ENCODE results near the gene HTRA1. TPM values are rescaled to one million over a fixed set of nuclear protein-coding genes. Genes with fewer than 3 reads are reported as not detected.

HTRA1 gene
- total RNA-seq, 1 donor from 2014 or later, result 62.6 TPM

DNA sequence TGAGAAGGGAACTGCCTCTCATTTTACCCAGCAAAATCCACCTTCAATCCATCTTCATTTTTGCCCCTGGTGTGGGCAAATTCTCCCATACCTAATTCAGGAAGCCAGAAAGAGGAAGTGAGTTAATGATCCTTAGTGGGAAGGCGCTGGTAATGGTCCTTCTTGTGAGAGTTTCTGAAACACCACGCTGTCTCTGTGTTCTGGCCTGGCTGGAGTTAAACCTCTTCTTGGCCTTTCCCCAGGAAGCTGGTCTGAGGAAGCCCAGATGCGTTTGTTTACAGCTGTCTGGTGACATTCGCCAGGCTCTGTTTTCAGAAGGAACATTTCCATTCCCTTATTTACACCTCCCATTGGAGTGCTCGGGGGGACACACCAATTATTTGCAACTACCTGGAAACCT, 24.3 kb downstream of the HTRA1 start:
- Histone ChIP-seq H3K27me3 (ENCODE audit: low read depth) (no peaks in the 10 kb centered on the region), H3K27ac (replicated peaks) (peak overlapping the region; percentile 28), H3K4me1 (peaks cover 51% of the 10 kb centered on the region), H3K9me3 (replicated peaks) (no peaks in the 10 kb centered on the region), H3K36me3 (peaks cover 11% of the 10 kb centered on the region), H3K4me3 (no peak overlapping the region)
- TF ChIP-seq, protein P1, sequence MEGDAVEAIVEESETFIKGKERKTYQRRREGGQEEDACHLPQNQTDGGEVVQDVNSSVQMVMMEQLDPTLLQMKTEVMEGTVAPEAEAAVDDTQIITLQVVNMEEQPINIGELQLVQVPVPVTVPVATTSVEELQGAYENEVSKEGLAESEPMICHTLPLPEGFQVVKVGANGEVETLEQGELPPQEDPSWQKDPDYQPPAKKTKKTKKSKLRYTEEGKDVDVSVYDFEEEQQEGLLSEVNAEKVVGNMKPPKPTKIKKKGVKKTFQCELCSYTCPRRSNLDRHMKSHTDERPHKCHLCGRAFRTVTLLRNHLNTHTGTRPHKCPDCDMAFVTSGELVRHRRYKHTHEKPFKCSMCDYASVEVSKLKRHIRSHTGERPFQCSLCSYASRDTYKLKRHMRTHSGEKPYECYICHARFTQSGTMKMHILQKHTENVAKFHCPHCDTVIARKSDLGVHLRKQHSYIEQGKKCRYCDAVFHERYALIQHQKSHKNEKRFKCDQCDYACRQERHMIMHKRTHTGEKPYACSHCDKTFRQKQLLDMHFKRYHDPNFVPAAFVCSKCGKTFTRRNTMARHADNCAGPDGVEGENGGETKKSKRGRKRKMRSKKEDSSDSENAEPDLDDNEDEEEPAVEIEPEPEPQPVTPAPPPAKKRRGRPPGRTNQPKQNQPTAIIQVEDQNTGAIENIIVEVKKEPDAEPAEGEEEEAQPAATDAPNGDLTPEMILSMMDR (IDR thresholded peaks at IDR 0.05; ENCODE audit: borderline replicate concordance), result no peak
- intact Hi-C loops (cut with micrococcal nuclease), result no loop called here
- DNase-seq, result no peak

DNA sequence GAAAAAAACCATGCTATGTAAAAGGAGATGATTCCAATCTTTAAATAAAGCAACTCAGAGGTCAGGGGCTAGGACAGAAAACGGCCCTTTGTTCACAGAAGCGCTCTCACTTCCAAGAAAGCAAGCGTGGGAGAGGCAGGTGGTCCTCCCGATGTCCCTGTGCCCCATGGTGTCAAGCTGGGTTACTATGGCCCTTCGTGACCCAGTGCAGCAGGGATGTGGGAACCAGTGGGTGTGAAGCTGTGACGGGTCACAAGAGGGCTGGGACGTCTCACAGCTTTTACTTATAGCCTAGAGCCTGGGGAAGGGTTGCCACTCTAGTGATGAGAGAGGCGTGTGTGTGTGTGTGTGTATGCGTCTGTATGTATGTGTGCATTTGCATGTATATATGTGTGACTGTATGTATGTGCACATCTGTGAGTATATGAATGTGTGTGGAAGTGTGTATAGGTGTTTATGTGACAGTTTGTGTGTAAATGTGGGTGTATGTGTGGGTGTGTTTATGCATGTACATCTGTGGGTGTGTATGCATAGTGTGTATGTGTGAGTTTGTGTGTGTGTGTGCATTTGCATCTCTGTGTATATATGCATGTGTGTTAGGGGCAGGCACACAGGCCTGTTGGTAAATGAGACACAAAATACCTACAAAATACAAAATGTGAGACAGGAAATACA, 25.2 kb downstream of the HTRA1 start:
- H3K4me3 ChIP-seq, result no peak overlapping the region
- peaks cover 12% of the 10 kb centered on the region for H3K36me3 ChIP-seq
- H3K4me1 ChIP-seq, result peaks cover 55% of the 10 kb centered on the region
- H3K27me3 ChIP-seq (ENCODE audit: low read depth), result no peaks in the 10 kb centered on the region
- H3K9me3 ChIP-seq (replicated peaks), result no peaks in the 10 kb centered on the region
- intact Hi-C loops (cut with micrococcal nuclease), result no loop called here
- no peak for DNase-seq
- H3K27ac ChIP-seq (replicated peaks), result peak overlapping the region; percentile 28
- TF ChIP-seq, protein P1 (IDR thresholded peaks at IDR 0.05; ENCODE audit: borderline replicate concordance), result no peak

DNA sequence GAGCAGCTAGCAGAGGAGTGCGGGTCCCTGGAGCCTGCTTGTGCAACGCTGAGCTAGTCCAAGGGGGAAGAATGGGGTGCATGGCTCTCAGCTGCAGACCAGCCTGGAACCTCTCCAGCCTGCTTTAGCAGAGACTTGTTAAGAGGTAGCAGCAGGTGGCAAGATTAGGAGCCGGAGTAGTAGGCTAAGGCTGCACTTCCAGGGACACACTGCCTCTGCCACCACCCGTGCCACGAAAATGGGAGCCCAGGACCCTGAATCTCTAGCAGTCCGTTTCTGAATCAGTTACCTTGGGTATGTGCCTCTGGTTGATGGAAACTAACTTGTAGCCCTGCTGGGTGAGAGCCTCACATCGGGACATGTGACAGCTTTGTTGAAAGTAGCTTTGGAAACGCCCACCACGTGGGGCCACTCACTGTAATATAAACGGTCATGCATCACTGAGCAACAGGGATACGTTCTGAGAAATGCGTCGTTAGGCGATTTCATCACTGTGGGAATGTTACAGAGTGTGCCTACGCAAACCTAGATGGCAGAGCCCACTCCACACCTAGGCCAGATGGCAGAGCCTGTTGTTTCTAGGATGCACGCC, 25.9 kb downstream of the HTRA1 start:
- no peaks in the 10 kb centered on the region for H3K27me3 ChIP-seq (ENCODE audit: low read depth)
- H3K4me3 ChIP-seq, result no peak overlapping the region
- intact Hi-C loops (cut with micrococcal nuclease), result no loop called here
- H3K27ac ChIP-seq (replicated peaks), result no peak overlapping the region
- H3K4me1 ChIP-seq, result peaks cover 55% of the 10 kb centered on the region
- H3K36me3 ChIP-seq, result peaks cover 12% of the 10 kb centered on the region
- H3K9me3 ChIP-seq (replicated peaks), result no peaks in the 10 kb centered on the region
- no peak for DNase-seq
- TF ChIP-seq, protein P1 (IDR thresholded peaks at IDR 0.05; ENCODE audit: borderline replicate concordance), result no peak

DNA sequence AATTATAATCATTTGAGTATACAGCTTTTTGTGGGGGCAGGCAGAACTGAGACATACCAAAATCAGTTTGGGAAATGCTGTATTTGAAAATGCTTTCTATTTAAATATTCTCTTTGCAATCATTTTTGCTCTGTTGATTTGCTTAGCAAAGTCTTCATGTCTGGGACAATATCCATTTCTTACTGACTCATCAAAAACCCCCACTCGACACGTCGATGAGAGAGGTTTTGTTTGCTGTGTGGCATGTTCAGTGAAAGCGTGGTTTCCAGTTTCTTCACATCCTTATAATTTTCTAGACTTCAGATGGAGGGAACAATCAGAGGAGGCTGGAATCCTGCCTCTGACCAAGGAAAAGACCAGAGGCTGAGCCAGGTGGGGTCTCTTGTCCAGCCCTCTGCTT, 28.9 kb downstream of the HTRA1 start:
- H3K27me3 ChIP-seq (ENCODE audit: low read depth), result no peaks in the 10 kb centered on the region
- DNase-seq, result no peak
- H3K27ac ChIP-seq (replicated peaks), result no peak overlapping the region
- TF ChIP-seq, protein P1 (IDR thresholded peaks at IDR 0.05; ENCODE audit: borderline replicate concordance), result no peak
- no peaks in the 10 kb centered on the region for H3K9me3 ChIP-seq (replicated peaks)
- H3K4me1 ChIP-seq, result peaks cover 71% of the 10 kb centered on the region
- peaks cover 12% of the 10 kb centered on the region for H3K36me3 ChIP-seq
- intact Hi-C loops (cut with micrococcal nuclease), result no loop called here
- no peak overlapping the region for H3K4me3 ChIP-seq

DNA sequence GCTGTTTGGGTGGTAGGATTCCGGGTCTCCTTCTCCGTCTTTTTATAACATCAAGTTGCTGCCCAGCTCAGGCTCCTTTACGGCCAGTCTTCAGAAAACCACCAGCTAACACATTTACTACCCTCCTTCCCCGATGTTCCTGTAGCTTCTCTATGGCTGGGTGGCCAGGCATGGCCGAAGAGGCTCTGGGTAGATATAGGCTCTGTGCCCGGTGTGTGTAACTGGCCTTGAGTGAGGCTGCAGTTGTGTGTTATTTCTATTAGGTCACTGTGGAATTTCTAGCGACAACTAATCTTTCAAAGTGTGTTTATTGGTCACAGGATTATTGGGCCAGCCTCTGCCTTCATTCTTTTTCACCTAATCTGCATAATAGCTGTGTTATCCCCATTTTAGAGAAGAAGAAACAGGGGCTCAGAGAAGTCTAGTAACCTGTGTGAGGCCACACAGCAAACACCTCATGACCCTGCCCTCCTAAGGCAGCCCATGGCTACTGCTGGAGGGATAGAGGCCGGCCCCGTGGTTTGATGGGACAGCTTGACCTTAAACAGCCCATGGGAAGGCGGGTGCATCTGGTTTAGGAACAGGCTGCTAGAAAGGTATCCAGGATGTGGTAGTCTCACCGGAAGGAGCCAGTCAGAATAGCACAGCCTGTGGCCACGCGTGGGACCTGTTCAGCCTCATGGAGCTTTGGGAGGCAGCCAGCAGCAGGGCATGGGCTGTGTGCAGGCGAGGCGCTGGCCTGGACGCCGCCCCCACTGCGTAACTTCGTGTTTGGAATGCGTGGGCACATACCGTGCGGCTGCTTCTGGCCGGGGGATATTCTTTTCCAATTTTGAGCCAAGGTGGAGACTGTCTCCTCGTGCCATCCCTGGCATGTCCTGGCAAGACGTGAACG, 29.7 kb downstream of the HTRA1 start:
- H3K4me1 ChIP-seq, result peaks cover 71% of the 10 kb centered on the region
- DNase-seq, result no peak

More for the DNA sequence above, 29.7 kb downstream of the HTRA1 start:
- Histone ChIP-seq H3K27ac (replicated peaks) (no peak overlapping the region), H3K9me3 (replicated peaks) (no peaks in the 10 kb centered on the region), H3K36me3 (peaks cover 12% of the 10 kb centered on the region), H3K4me3 (no peak overlapping the region), H3K27me3 (ENCODE audit: low read depth) (no peaks in the 10 kb centered on the region)
- intact Hi-C loops (cut with micrococcal nuclease), result no loop called here
- TF ChIP-seq, protein P1 (IDR thresholded peaks at IDR 0.05; ENCODE audit: borderline replicate concordance), result no peak
